HPDE6-E6E7 (cell line): ENCODE results near the gene TFDP2.

Experiments
- DNase-seq: peaks from one replicate; pipeline ENCODE4 v3.0.0; 2011; ENCODE audit warnings: missing footprints; ENCODE audit errors: extremely low spot score

TFDP2 gene

GRCh38 chr3:141965471-141965870, 183.9 kb downstream of the TFDP2 start:
- no peak for DNase-seq

GRCh38 chr3:141963301-141963700, 186.0 kb downstream of the TFDP2 start:
- DNase-seq, result no peak

GRCh38 chr3:141960731-141961130, 188.6 kb downstream of the TFDP2 start:
- DNase-seq, result no peak

- peak; percentile 35 for DNase-seq
Measured at GRCh38 chr3:141959589-141960554, 189.5 kb downstream of the TFDP2 start.

GRCh38 chr3:141955175-141955574, 194.2 kb downstream of the TFDP2 start:
- DNase-seq, result no peak

GRCh38 chr3:141952611-141953010, 196.7 kb downstream of the TFDP2 start:
- DNase-seq, result no peak

GRCh38 chr3:141950572-141951493, 198.5 kb downstream of the TFDP2 start:
- no peak for DNase-seq

GRCh38 chr3:141949972-141950371, 199.4 kb downstream of the TFDP2 start:
- no peak for DNase-seq

- DNase-seq, result no peak
Measured at GRCh38 chr3:141949399-141949798, 199.9 kb downstream of the TFDP2 start.

GRCh38 chr3:141945726-141946485, 203.4 kb downstream of the TFDP2 start:
- no peak for DNase-seq

- DNase-seq, result no peak
Measured at GRCh38 chr3:141942006-141942405, 207.3 kb downstream of the TFDP2 start.

- DNase-seq, result no peak
Measured at GRCh38 chr3:141941093-141941492, 208.3 kb downstream of the TFDP2 start.

GRCh38 chr3:141940194-141940776, 209.1 kb downstream of the TFDP2 start:
- DNase-seq, result peak; percentile 94

- no peak for DNase-seq
Measured at GRCh38 chr3:141939759-141940158, 209.6 kb downstream of the TFDP2 start.

- no peak for DNase-seq
Measured at GRCh38 chr3:141938011-141938500, 211.3 kb downstream of the TFDP2 start.

- DNase-seq, result no peak
Measured at GRCh38 chr3:141934354-141934753, 215.0 kb downstream of the TFDP2 start.

GRCh38 chr3:141933421-141934300, 215.7 kb downstream of the TFDP2 start:
- DNase-seq, result no peak

GRCh38 chr3:141930801-141931200, 218.5 kb downstream of the TFDP2 start:
- no peak for DNase-seq

GRCh38 chr3:141929341-141929995, 219.9 kb downstream of the TFDP2 start:
- no peak for DNase-seq
